CD4-positive, alpha-beta T cell treated with Interleukin-15 for 4 hours (primary cell): ENCODE results near the gene FIP1L1.
"Not testable (repeated sequence)": the region's sequence is repeated elsewhere in the genome, so short reads cannot be mapped to it uniquely, and the experiment has no call there.

Source experiments
- DNase-seq: peaks from one replicate; pipeline ENCODE4 v3.0.0-alpha.2; 2020; ENCODE audit warnings: low spot score

FIP1L1 gene

GRCh38 chr4:53377319-53378170 lies at the start of gene FIP1L1:
TSS of gene FIP1L1 (plus strand) at chr4:53377641. CDS start at chr4:53377839, 198 bp downstream.
- peak; percentile 96 for DNase-seq

- not testable (repeated sequence) for DNase-seq
Measured at GRCh38 chr4:53334916-53335315, 42.5 kb upstream of the FIP1L1 start.

- DNase-seq: not testable (repeated sequence)
Measured at GRCh38 chr4:53340145-53340544, 37.3 kb upstream of the FIP1L1 start.

GRCh38 chr4:53346392-53346791 lies 31.0 kb upstream of the FIP1L1 start:
- not testable (repeated sequence) for DNase-seq

- DNase-seq: no peak
Measured at GRCh38 chr4:53346920-53347852, 30.3 kb upstream of the FIP1L1 start.

- DNase-seq: no peak
Measured at GRCh38 chr4:53348046-53348445, 29.4 kb upstream of the FIP1L1 start.

GRCh38 chr4:53349091-53349491 lies 28.4 kb upstream of the FIP1L1 start:
- DNase-seq: no peak

- DNase-seq: no peak
Measured at GRCh38 chr4:53354012-53354722, 23.3 kb upstream of the FIP1L1 start.

GRCh38 chr4:53355930-53356521 lies 21.4 kb upstream of the FIP1L1 start:
- no peak for DNase-seq

GRCh38 chr4:53361451-53361850 lies 16.0 kb upstream of the FIP1L1 start:
- DNase-seq: no peak

- DNase-seq: no peak
Measured at GRCh38 chr4:53362093-53362492, 15.3 kb upstream of the FIP1L1 start.

- no peak for DNase-seq
Measured at GRCh38 chr4:53364624-53365023, 12.8 kb upstream of the FIP1L1 start.

- DNase-seq: no peak
Measured at GRCh38 chr4:53365121-53365485, 12.3 kb upstream of the FIP1L1 start.

GRCh38 chr4:53365486-53366300 lies 11.7 kb upstream of the FIP1L1 start, which contains the start of gene SCFD2:
TSS of gene SCFD2 (minus strand) at chr4:53366061.
- peak; percentile 95 for DNase-seq

- no peak for DNase-seq
Measured at GRCh38 chr4:53366301-53366716, 11.1 kb upstream of the FIP1L1 start.

- no peak for DNase-seq
Measured at GRCh38 chr4:53367721-53368120, 9.7 kb upstream of the FIP1L1 start.

- no peak for DNase-seq
Measured at GRCh38 chr4:53371049-53371448, 6.4 kb upstream of the FIP1L1 start.

- DNase-seq: no peak
Measured at GRCh38 chr4:53371843-53372521, 5.5 kb upstream of the FIP1L1 start.

GRCh38 chr4:53374777-53375258 lies 2.6 kb upstream of the FIP1L1 start:
- no peak for DNase-seq

GRCh38 chr4:53376900-53377299 lies 541 bp upstream of the FIP1L1 start:
- DNase-seq: no peak
